ENCODE measurements around the gene ARMC6.

Gene ARMC6

GRCh38 chr19:19107654-19108053 lies 74.3 kb downstream of the ARMC6 start:
- no peak for DNase-seq (ENCODE audit: low read depth)
